GM12878 (cell line): ENCODE data around the gene CDK5RAP1.

Experiments used
- CBX3 ChIP-seq: fragments of 200-600 bp; sonication (generic); IDR thresholded peaks from 2 replicates; pipeline ENCODE4 v1.6.1; 2016; ENCODE audit warnings: low read depth, borderline replicate concordance
- ETV6 ChIP-seq, 2 experiments: fragments of 450-650 bp in 1 of 2; IDR thresholded peaks in 1 of 2; conservative IDR thresholded peaks in 1 of 2; 2 replicates each; pipeline ENCODE4 v1.6.1; 2014; ENCODE audit warnings: antibody characterized with exemption in 1 of 2, borderline replicate concordance in 1 of 2, low read depth in 1 of 2, mild to moderate bottlenecking in 1 of 2, moderate library complexity in 1 of 2
- FOXK2 ChIP-seq: fragments of 450-650 bp; IDR thresholded peaks from 2 replicates; pipeline ENCODE4 v1.6.1; 2017; ENCODE audit warnings: mild to moderate bottlenecking, moderate library complexity
- NR2F1 ChIP-seq: fragments of 450-650 bp; conservative IDR thresholded peaks from 2 replicates; pipeline ENCODE4 v1.6.1; 2017; ENCODE audit warnings: mild to moderate bottlenecking
- POLR2AphosphoS5 ChIP-seq: IDR thresholded peaks from 2 replicates; pipeline ENCODE4 v1.6.1; 2011; ENCODE audit warnings: mild to moderate bottlenecking, low read length, inconsistent platforms
- RFX5 ChIP-seq: IDR thresholded peaks from 2 replicates; pipeline ENCODE4 v1.6.1; 2011; ENCODE audit warnings: low read depth, low read length, improper control_type of control experiment
- TF ChIP-seq, protein P1 (sequence below), 3 experiments: IDR thresholded peaks in 2 of 3; conservative IDR thresholded peaks in 1 of 3; 2 replicates each; pipeline ENCODE4 v1.5.1; 2011; ENCODE audit warnings: low read depth in 3 of 3, low read length in 3 of 3, mild to moderate bottlenecking in 3 of 3, control low read depth in 2 of 3, moderate library complexity in 2 of 3, inconsistent platforms in 1 of 3, mixed read lengths in 1 of 3; ENCODE audit not compliant: control insufficient read depth in 2 of 3, insufficient read depth in 1 of 3; ENCODE audit errors: extremely low read depth in 1 of 3

DNA sequence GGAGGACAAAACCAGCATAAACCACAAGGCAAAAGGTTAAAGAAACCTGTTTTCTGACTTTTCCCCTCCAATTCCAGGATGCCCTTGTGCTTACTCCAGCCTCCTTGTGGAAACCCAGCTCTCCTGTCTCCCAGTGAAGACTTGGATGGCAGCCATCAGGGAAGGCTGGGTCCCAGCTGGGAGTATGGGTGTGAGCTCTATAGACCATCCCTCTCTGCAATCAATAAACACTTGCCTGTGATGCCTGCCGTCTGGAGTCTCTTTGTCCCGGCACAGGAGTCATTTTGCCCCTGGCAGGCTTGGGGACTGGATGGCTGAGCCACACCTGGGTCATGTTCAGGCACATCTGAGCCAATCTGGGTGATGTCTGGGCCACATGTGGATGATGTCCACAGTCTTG, 91.7 kb downstream of the CDK5RAP1 start:
- TF ChIP-seq NR2F1: no peak
- no peak for TF ChIP-seq ETV6 (conservative IDR thresholded peaks at IDR 0.05 in 1 of 2, IDR thresholded peaks at IDR 0.05 in 1 of 2; ENCODE audit: borderline replicate concordance in 1 of 2, low read depth in 1 of 2)
- TF ChIP-seq FOXK2: no peak
- TF ChIP-seq CBX3: no peak
- TF ChIP-seq, protein P1, sequence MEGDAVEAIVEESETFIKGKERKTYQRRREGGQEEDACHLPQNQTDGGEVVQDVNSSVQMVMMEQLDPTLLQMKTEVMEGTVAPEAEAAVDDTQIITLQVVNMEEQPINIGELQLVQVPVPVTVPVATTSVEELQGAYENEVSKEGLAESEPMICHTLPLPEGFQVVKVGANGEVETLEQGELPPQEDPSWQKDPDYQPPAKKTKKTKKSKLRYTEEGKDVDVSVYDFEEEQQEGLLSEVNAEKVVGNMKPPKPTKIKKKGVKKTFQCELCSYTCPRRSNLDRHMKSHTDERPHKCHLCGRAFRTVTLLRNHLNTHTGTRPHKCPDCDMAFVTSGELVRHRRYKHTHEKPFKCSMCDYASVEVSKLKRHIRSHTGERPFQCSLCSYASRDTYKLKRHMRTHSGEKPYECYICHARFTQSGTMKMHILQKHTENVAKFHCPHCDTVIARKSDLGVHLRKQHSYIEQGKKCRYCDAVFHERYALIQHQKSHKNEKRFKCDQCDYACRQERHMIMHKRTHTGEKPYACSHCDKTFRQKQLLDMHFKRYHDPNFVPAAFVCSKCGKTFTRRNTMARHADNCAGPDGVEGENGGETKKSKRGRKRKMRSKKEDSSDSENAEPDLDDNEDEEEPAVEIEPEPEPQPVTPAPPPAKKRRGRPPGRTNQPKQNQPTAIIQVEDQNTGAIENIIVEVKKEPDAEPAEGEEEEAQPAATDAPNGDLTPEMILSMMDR (IDR thresholded peaks at IDR 0.05 in 2 of 3, conservative IDR thresholded peaks at IDR 0.05 in 1 of 3; ENCODE audit: control insufficient read depth in 2 of 3, extremely low read depth in 1 of 3, insufficient read depth in 1 of 3, low read depth in 3 of 3, low read length in 3 of 3): no peak
- TF ChIP-seq RFX5: no peak
- no peak for TF ChIP-seq POLR2AphosphoS5
